ENCODE data around the gene KCP. TPM values are rescaled to one million over a fixed set of nuclear protein-coding genes. Genes with fewer than 3 reads are reported as not detected.

KCP gene
- total RNA-seq, 1 experiment from 2014 or later: 1.6 TPM

GRCh38 chr7:128906001-128906765 lies 4.3 kb downstream of the KCP start:
- Histone ChIP-seq H3K4me1 (ENCODE audit: control insufficient read depth in 1 of 2, insufficient read depth in 2 of 2, low read length in 2 of 2) (peaks cover 7 to 27% of the 10 kb centered on the region in 2 experiments), H2AFZ (ENCODE audit: low read depth, low read length, poor library complexity, severe bottlenecking) (no peak overlapping the region), H4K20me1 (ENCODE audit: insufficient read depth) (no peaks in the 10 kb centered on the region), H3K9me2 (ENCODE audit: insufficient read depth) (no peaks in the 10 kb centered on the region), H3K9me3 (ENCODE audit: control insufficient read depth in 1 of 2, insufficient read depth in 1 of 2, low read depth in 1 of 2, low read length in 2 of 2) (no peaks in the 10 kb centered on the region), H3K4me2 (ENCODE audit: low read length) (no peak overlapping the region), H3K9ac (ENCODE audit: low read length) (no peak overlapping the region), H3K27me3 (ENCODE audit: insufficient read depth, low read length) (no peaks in the 10 kb centered on the region), H3K4me3 (replicated peaks in 1 of 2; ENCODE audit: low read depth in 1 of 2, low read length in 2 of 2) (no peak overlapping the region), H3K27ac (ENCODE audit: low read depth, low read length) (no peak overlapping the region), H3K36me3 (ENCODE audit: control insufficient read depth in 1 of 2, insufficient read depth in 2 of 2, low read length in 2 of 2) (no peaks in the 10 kb centered on the region), H3K79me2 (ENCODE audit: insufficient read depth, low read length) (no peaks in the 10 kb centered on the region)
- no peak for TF ChIP-seq MAX (IDR thresholded peaks at IDR 0.05)
- ChIA-PET CTCF (no interaction called here), RAD21 (ENCODE audit: low non-redundant PET in 1 of 2, low total read pairs in 2 of 2, uncharacterized antibody in 2 of 2, unreplicated experiment in 2 of 2) (interaction anchor here in 1 of 2 experiments (0.7 kb wide), 1 partner anchor 219 kb away, joined by 5 read pairs; no protein-coding TSS in a partner anchor), POLR2A (no interaction called here)
- intact Hi-C loops (cut with micrococcal nuclease): no loop called here
- DNase-seq (ENCODE audit: low read depth, low spot score) (no peak), ATAC-seq (no peak)
- no TSS peak for BruUV-seq (replicated peaks)

GRCh38 chr7:128904381-128905197 lies 5.9 kb downstream of the KCP start:
- Histone ChIP-seq H3K4me3 (replicated peaks in 1 of 2; ENCODE audit: low read depth in 1 of 2, low read length in 2 of 2) (no peak overlapping the region), H4K20me1 (ENCODE audit: insufficient read depth) (no peaks in the 10 kb centered on the region), H3K27ac (ENCODE audit: low read depth, low read length) (no peak overlapping the region), H3K27me3 (ENCODE audit: insufficient read depth, low read length) (no peaks in the 10 kb centered on the region), H3K36me3 (ENCODE audit: control insufficient read depth in 1 of 2, insufficient read depth in 2 of 2, low read length in 2 of 2) (no peaks in the 10 kb centered on the region), H3K79me2 (ENCODE audit: insufficient read depth, low read length) (no peaks in the 10 kb centered on the region), H3K4me2 (ENCODE audit: low read length) (peak overlapping the region; percentile 46), H3K4me1 (ENCODE audit: control insufficient read depth in 1 of 2, insufficient read depth in 2 of 2, low read length in 2 of 2) (peaks cover 7 to 27% of the 10 kb centered on the region in 2 experiments), H2AFZ (ENCODE audit: low read depth, low read length, poor library complexity, severe bottlenecking) (peak overlapping the region; percentile 95), H3K9me2 (ENCODE audit: insufficient read depth) (no peaks in the 10 kb centered on the region), H3K9ac (ENCODE audit: low read length) (no peak overlapping the region), H3K9me3 (ENCODE audit: control insufficient read depth in 1 of 2, insufficient read depth in 1 of 2, low read depth in 1 of 2, low read length in 2 of 2) (no peaks in the 10 kb centered on the region)
- intact Hi-C loops (cut with micrococcal nuclease): loop anchor here (1.0 to 2.0 kb wide), 2 partner anchors 187 to 306 kb away; no protein-coding TSS in a partner anchor
- peak; percentile 87 for TF ChIP-seq TCF7L2 (IDR thresholded peaks at IDR 0.05; ENCODE audit: borderline replicate concordance, extremely low read depth, insufficient read depth, insufficient read length)
- TF ChIP-seq CTCF (IDR thresholded peaks at IDR 0.05 in 2 of 3, conservative IDR thresholded peaks at IDR 0.05 in 1 of 3; ENCODE audit: borderline replicate concordance in 1 of 3, insufficient read depth in 1 of 3, low read depth in 2 of 3, low read length in 2 of 3): peak; percentile 63 to 82 (median 76)
- TF ChIP-seq RAD21 (IDR thresholded peaks at IDR 0.05; ENCODE audit: low read depth): peak; percentile 79
- no peak for TF ChIP-seq REST (IDR thresholded peaks at IDR 0.05; ENCODE audit: low read depth)
- no TSS peak for BruUV-seq (replicated peaks)
- POLR2A ChIA-PET: no interaction called here
- ATAC-seq: peak; percentile 78
- DNase-seq (ENCODE audit: low read depth, low spot score): peak; percentile 52
- CTCF ChIA-PET: interaction anchor here (2.1 kb wide), 1 partner anchor 21 kb away, joined by 4 read pairs; no protein-coding TSS in a partner anchor
- RAD21 ChIA-PET (ENCODE audit: low non-redundant PET in 1 of 2, low total read pairs in 2 of 2, uncharacterized antibody in 2 of 2, unreplicated experiment in 2 of 2): no interaction called here

All from HCT116 (cell line).